ENCODE results near the gene UBE2S. TPM values are rescaled to one million over a fixed set of nuclear protein-coding genes. Genes with fewer than 3 reads are reported as not detected.

The UBE2S gene
- total and polyA plus RNA-seq, 2 of the 8 experiments (the other 6 are each of a cell fraction or from before 2014, with no cell fraction given): 398 to 530 TPM

DNA sequence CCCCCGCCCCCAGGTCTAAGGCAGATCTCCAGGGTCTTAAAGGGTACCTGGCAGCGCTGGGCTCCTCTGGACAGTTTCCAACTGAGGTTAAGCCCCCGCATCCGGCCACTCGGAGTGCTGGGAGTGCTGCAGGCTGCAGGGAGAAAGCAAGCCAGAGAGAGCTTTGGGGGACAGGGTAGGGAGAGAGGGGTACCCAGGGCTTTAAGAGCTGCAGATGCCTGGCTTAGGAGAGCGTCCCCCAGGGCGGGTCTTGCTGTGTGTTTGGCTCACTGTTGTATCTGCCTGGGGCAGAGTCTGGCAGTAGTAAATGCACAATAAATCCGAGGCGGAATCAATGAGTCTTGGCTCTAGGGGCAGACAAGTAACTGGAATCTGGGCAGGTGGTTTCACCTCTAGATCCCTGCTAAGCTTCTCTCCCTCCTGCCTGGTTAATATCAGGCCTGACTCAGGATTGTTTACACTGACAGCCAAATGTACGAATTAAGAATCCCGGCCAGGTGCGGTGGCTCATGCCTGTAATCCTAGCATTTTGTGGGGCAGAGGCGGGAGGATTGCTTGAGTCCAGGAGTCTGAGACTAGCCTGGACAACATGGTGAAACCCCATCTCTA, 52.3 kb downstream of the UBE2S start (continued):
- TF ChIP-seq EZH2 (IDR thresholded peaks at IDR 0.05; ENCODE audit: low read depth, low read length, severe bottlenecking): no peak
- TF ChIP-seq JUN (IDR thresholded peaks at IDR 0.05; ENCODE audit: low read depth, low read length): no peak
- TF ChIP-seq BRCA1 (IDR thresholded peaks at IDR 0.05; ENCODE audit: low read depth, low read length): no peak
- no peak for TF ChIP-seq SP2 (IDR thresholded peaks at IDR 0.05; ENCODE audit: low read length)
- no peak for TF ChIP-seq RBBP5 (IDR thresholded peaks at IDR 0.05; ENCODE audit: borderline replicate concordance, low read depth, low read length)
- no peak for TF ChIP-seq PHF8 (conservative IDR thresholded peaks at IDR 0.05; ENCODE audit: low read depth, low read length)
- TF ChIP-seq ASH2L (IDR thresholded peaks at IDR 0.05; ENCODE audit: low read length): no peak

All from H1 (cell line).